Hematopoietic multipotent progenitor cell treated with erythropoietin and hydrocortisone succinate and interleukin-3 and kit ligand, for 17 days (in vitro differentiated cells): Measurements from ENCODE around the gene OR6S1.
"Not testable (repeated sequence)": the region's sequence is repeated elsewhere in the genome, so short reads cannot be mapped to it uniquely, and the experiment has no call there.

ENCODE experiments used
- DNase-seq: peaks from one replicate; pipeline ENCODE4 v3.0.0-alpha.2; 2015; ENCODE audit warnings: low spot score

The OR6S1 gene

GRCh38 chr14:20631023-20631879 is 10.2 kb downstream of the OR6S1 start:
- no peak for DNase-seq

GRCh38 chr14:20630340-20631022 is 11.0 kb downstream of the OR6S1 start:
- DNase-seq: no peak

DNA sequence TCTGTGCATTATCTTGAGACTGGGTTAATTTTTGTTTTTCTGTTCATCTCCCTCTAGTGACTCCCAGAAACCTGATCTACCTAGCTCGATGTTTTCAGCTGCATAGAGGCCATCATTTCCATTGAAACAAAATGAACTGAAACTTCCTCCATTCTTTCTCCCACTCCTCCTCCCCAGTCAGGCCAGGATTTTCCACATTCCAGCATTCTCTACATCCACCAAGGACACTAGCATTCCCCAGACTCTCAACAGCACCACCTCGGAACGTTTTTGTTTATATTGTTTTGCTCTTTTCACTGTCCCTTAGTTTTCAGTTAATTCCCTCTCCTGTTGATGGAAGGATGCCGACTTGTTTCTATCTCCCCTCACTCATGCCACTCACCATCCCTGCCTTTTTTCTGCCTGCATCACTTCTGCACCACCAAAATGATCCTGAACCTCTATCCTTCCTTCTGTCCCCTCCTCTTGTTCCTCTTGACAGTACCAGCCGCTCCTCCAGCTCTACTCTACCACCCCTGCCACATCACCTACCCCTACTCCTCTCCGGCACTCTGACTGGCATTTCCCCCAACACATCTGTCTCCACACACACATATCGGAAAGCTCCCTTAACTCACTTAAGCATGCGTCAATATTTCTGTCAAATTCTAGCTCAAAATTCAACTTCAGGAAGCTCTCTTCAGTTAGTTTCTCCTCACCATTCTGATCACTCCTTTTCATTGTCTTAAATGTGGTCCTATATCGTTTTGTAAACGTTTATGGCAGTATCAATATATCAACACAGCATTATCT is 13.2 kb downstream of the OR6S1 start:
- DNase-seq: no peak

- no peak for DNase-seq
Observed at GRCh38 chr14:20627346-20628027, 14.0 kb downstream of the OR6S1 start.

- DNase-seq: no peak
Observed at GRCh38 chr14:20626274-20626673, 15.2 kb downstream of the OR6S1 start.

- DNase-seq: no peak
Observed at GRCh38 chr14:20624495-20625070, 16.9 kb downstream of the OR6S1 start.

DNA sequence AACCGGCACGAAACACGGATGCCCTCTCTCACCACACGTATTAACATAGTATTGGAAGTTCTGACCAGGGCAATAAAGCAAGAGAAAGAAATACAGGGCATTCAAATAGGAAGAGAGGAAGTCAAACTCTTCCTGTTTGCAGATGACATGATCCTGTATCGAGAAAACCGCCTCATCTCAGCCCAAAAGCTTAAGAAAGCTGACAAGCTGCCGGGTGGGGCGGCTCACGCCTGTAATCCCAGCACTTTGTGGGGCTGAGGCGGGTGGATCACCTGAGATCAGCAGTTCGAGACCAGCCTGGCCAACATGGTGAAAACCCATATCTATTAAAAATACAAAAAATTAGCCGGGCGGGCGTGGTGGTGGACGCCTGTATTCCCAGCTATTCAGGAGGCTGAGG is 17.7 kb downstream of the OR6S1 start:
- DNase-seq: no peak

DNA sequence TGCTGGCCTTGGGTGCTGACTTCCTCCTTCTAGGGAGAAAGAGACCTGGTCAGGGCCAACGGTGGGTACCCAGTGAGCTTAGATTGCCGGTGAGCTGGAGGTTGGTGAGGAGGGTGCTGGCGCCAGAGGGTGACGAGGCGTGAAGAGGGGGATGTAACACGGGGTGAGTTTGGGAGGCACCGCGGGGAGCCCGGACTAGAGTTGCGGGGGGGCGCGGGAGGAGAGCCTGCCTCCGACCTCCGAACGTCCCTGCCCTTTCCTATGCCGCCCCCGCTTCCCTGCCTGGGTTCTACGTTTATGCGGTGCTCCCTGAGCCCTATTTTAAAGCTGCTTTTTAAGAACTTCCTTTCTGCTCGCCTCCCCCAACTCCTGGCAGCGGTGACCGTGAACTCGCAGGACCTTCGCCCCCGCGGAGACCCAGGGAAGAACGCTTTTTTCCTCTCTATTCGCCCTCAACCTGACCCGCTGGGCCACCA is 18.6 kb downstream of the OR6S1 start:
- DNase-seq: no peak

DNA sequence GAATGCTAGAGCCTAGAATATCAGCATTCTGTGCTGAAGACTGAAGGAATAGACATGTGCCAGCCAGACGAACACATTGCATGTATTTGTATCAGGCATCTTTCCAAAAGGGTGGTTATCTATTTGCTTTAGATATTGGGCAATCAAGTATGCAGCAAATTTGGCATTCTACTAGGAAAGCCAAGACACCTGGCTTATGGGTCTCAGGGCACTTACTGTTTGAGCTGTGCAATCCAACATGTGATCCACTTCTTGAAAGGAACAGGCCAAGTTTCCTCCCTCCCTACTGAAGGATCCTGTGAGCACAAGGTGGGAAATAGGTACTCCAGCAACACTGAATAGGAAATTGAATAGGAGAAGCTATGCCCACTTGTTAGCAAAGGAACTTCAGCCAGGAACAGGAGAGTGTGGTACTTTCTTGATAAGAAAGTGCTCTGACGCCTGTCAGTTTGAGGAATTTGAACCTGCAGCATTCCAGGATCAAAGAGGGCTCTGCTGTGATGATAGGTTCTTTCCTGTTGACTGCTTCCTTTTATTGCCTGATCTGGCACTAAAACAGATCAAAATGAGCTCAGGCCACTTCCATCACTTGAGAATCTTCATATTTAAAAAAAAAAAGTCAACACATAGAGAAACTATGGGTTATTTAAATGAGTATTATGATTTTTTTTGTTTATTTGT is 20.6 kb downstream of the OR6S1 start:
- no peak for DNase-seq

DNA sequence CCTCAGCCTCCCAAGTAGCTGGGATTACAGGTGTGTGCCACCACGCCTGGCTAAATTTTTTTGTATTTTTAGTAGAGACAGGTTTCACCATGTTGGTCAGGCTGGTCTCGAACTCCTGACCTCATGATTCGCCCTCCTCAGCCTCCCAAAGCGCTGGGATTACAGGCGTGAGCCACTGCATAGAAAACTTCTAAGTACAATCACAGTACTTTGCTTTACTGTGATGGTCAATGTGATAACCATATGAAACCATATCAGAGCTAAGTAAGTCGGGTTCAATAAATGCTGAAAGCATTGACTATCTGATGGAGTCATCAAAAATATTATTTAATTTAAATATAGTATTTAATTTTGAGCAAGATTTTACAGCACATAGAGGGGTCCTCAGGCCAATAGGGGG is 21.8 kb downstream of the OR6S1 start:
- DNase-seq: not testable (repeated sequence)

DNA sequence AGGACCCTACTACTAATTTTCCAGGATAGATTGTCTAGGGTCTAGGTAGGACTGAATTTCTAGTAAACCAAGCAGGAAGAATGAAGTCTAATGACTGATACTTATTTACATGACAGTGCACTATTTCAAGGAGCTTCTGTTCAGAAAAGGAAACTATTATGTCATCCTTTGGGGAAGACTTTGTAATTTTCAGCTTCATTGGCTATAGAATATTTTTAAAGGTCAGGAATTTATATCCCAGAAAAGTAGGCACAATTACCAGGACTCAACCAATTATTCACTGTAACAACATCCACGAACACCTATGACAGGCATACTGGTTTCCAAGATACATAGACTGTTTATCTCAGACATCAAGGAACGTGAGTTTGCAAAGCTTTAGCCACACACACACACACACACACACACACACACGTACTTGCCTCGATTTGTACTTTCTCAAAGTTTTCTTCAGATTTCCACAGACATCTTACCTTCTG is 23.2 kb downstream of the OR6S1 start:
- no peak for DNase-seq

GRCh38 chr14:20617138-20618003 is 24.1 kb downstream of the OR6S1 start:
- no peak for DNase-seq

DNA sequence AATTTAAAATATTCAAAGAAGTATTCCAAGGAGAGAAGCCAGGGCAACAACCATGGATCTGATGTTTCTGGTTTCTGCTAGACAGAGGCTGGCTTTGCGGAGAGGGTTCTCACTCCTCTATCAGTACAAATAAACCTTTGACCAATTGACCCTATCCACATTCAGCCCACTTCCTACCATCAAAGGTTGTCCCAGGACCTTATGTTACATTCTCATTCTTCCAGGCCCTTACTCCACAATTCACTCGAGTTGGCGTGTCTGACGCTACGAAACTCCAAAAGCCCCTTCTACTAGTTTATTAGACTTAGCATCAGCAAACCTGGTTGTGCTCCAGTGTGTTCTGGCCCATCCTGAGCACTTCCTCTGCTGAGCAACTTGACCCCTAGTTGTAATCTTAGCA is 25.5 kb downstream of the OR6S1 start:
- DNase-seq: no peak

GRCh38 chr14:20614038-20614840 is 27.3 kb downstream of the OR6S1 start:
- DNase-seq: no peak

GRCh38 chr14:20613094-20614037 is 28.1 kb downstream of the OR6S1 start:
- DNase-seq: peak; percentile 92

DNA sequence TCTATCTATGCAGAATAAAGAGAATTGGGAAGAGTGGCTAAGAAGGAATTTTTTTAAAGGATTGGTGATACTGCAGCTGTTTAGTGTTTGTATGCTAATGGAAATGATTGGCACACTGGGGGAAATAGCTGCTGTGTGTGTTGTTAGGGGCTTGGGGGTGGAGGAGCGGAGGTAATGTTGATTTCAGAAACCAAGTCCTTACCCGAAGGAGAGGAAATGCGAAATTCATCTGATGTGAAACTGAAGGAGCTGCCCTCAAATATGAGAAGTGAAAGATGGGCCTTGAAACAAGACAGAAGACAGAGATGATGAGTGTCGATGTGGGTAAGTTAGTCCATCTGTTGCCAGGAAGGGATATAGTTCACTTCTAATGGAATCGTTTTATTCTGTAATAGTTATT is 29.1 kb downstream of the OR6S1 start:
- no peak for DNase-seq

DNA sequence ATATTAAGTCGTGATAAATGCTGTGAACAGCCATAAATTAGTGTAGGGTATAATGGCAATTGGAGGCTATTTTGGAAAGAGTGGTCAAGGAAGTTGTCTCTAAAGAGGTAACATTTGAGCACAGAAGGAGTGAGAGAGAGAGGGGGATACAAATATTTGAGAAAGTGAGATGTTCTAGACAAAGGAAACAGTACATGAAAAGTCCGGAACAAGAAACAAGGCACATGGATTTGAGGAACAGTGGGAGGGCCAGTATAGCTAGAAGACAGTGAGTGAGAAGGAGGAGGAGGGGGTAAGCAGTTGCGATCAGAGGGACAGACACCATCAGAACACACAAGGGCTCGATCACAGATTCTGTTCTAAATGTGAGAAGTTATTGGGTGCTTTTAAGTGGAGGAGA is 30.2 kb downstream of the OR6S1 start:
- no peak for DNase-seq
